Activated CD4-positive, alpha-beta T cell treated with anti-CD3 and anti-CD28 coated beads for 1 hour (primary cell): ENCODE data around the gene SPNS3.

Source experiments
- DNase-seq: peaks from one replicate; pipeline ENCODE4 v3.0.0-alpha.2; 2020

SPNS3 gene

GRCh38 chr17:4532860-4533522 is 99.3 kb downstream of the SPNS3 start:
- DNase-seq = no peak

- no peak for DNase-seq
Measured at GRCh38 chr17:4533523-4534504, 100.1 kb downstream of the SPNS3 start.

- no peak for DNase-seq
Measured at GRCh38 chr17:4534515-4534914, 100.8 kb downstream of the SPNS3 start.

- no peak for DNase-seq
Measured at GRCh38 chr17:4534928-4535666, 101.4 kb downstream of the SPNS3 start.

- no peak for DNase-seq
Measured at GRCh38 chr17:4535667-4536258, 102.0 kb downstream of the SPNS3 start.

- no peak for DNase-seq
Measured at GRCh38 chr17:4536259-4536741, 102.6 kb downstream of the SPNS3 start.

GRCh38 chr17:4536742-4537411 is 103.1 kb downstream of the SPNS3 start:
- DNase-seq = no peak
